B cell (primary cell): ENCODE measurements around the gene KCNJ6. TPM values are rescaled to one million over a fixed set of nuclear protein-coding genes. Genes with fewer than 3 reads are reported as not detected.
A peak's percentile ranks its signal among the peaks of the same experiment; 100 is the strongest.

ENCODE experiments used
- ATAC-seq: fragments of 200-7000 bp; cut with Tn5 transposase; one replicate; pipeline ENCODE4 v1.10.0; 2021; ENCODE audit warnings: low read depth, mild to moderate bottlenecking, moderate number of reproducible peaks, moderate library complexity
- CTCF ChIA-PET: fragments of 350-600 bp; sonication (Branson Sonifier 250); formaldehyde crosslinking; loops from one replicate; lab custom pipeline; 2021; ENCODE audit warnings: antibody characterized with exemption, inconsistent platforms; lab: Charles Lee
- POLR2A ChIA-PET: fragments of 350-600 bp; sonication (Branson Sonifier 250); formaldehyde crosslinking; loops from one replicate; lab custom pipeline; 2021; ENCODE audit warnings: antibody characterized with exemption; lab: Charles Lee
- DNase-seq: peaks from one replicate; pipeline ENCODE4 v3.0.0; 2013
- H2AFZ ChIP-seq: 2 replicates; pipeline ENCODE4 v1.6.1; 2012; ENCODE audit warnings: mild to moderate bottlenecking, low read depth, low read length; ENCODE audit not compliant: insufficient read depth, poor library complexity, severe bottlenecking
- H3K27ac ChIP-seq, 2 donors: 1 replicate in 1 of 2; 2 replicates in 1 of 2; pipeline ENCODE4 v1.5.1; 2012 to 2013; ENCODE audit warnings: low read length in 2 of 2, mild to moderate bottlenecking in 2 of 2, moderate library complexity in 1 of 2
- H3K27me3 ChIP-seq, 4 experiments: fragments of 200-600 bp in 1 of 4; sonication (generic) in 1 of 4; replicated peaks in 1 of 4; 1 replicate in 2 of 4; 2 replicates in 2 of 4; pipeline versions ENCODE4 v1.6.1 to v1.7.0; 2013 to 2016; ENCODE audit warnings: low read length in 3 of 4, mild to moderate bottlenecking in 2 of 4, mixed read lengths in 1 of 4, moderate library complexity in 1 of 4; ENCODE audit not compliant: insufficient read depth in 4 of 4, control insufficient read depth in 3 of 4; ENCODE audit errors: control extremely low read depth in 1 of 4
- H3K36me3 ChIP-seq, 2 experiments: replicated peaks in 1 of 2; 1 replicate in 1 of 2; 2 replicates in 1 of 2; pipeline versions ENCODE4 v1.6.1 to v1.7.1; 2013; ENCODE audit warnings: low read length in 1 of 2; ENCODE audit not compliant: insufficient read depth in 2 of 2, control insufficient read depth in 1 of 2; ENCODE audit errors: control extremely low read depth in 1 of 2, extremely low read depth in 1 of 2
- H3K4me1 ChIP-seq, 2 donors: fragments of 200-600 bp in 1 of 2; sonication (generic) in 1 of 2; 1 replicate in 1 of 2; 2 replicates in 1 of 2; pipeline versions ENCODE4 v1.5.1 to v1.6.1; 2013 to 2017; ENCODE audit warnings: low read length in 2 of 2; ENCODE audit not compliant: control insufficient read depth in 2 of 2, insufficient read depth in 2 of 2
- H3K4me2 ChIP-seq: replicated peaks from 2 replicates; pipeline ENCODE3; 2012; ENCODE audit warnings: mild to moderate bottlenecking, low read depth, low read length; ENCODE audit not compliant: poor library complexity, severe bottlenecking
- H3K4me3 ChIP-seq, 5 experiments: fragments of 200-600 bp in 1 of 5; sonication (generic) in 1 of 5; 1 replicate in 3 of 5; 2 replicates in 2 of 5; pipeline versions ENCODE4 v1.5.1 to v1.7.0; 2011 to 2016; ENCODE audit warnings: low read length in 4 of 5, mild to moderate bottlenecking in 4 of 5, low read depth in 2 of 5, control low read depth in 1 of 5, moderate library complexity in 1 of 5; ENCODE audit not compliant: insufficient read depth in 1 of 5; ENCODE audit errors: control extremely low read depth in 1 of 5, extremely low read depth in 1 of 5
- H3K79me2 ChIP-seq: fragments of 200-600 bp; sonication (generic); one replicate; pipeline ENCODE4 v1.6.0; 2016; ENCODE audit warnings: low read length; ENCODE audit not compliant: control insufficient read depth, insufficient read depth
- H3K9ac ChIP-seq: fragments of 200-600 bp; sonication (generic); 2 replicates; pipeline ENCODE4 v1.6.1; 2017; ENCODE audit warnings: mild to moderate bottlenecking, low read length, moderate library complexity
- H3K9me3 ChIP-seq, 3 donors: one replicate each; pipeline versions ENCODE4 v1.6.1 to v1.7.1; 2013; ENCODE audit warnings: low read length in 2 of 3; ENCODE audit not compliant: control insufficient read depth in 2 of 3, insufficient read depth in 1 of 3; ENCODE audit errors: control extremely low read depth in 1 of 3
- H4K20me1 ChIP-seq: 2 replicates; pipeline ENCODE4 v1.6.0; 2012; ENCODE audit warnings: mild to moderate bottlenecking, low read length; ENCODE audit not compliant: insufficient read depth, control insufficient read depth, poor library complexity, severe bottlenecking
- H3K27ac Mint-ChIP-seq: one replicate; pipeline ENCODE4 v1.8.0; 2021; ENCODE audit warnings: mixed read lengths
- H3K27me3 Mint-ChIP-seq: one replicate; pipeline ENCODE4 v1.8.0; 2021; ENCODE audit warnings: mixed read lengths
- H3K4me1 Mint-ChIP-seq: one replicate; pipeline ENCODE4 v1.8.0; 2021; ENCODE audit warnings: mixed read lengths
- H3K4me3 Mint-ChIP-seq: one replicate; pipeline ENCODE4 v1.8.0; 2021; ENCODE audit warnings: mixed read lengths
- H3K9me3 Mint-ChIP-seq: one replicate; pipeline ENCODE4 v1.8.0; 2022; ENCODE audit warnings: mixed read lengths; ENCODE audit not compliant: insufficient read depth
- EZH2 ChIP-seq: IDR thresholded peaks from 2 replicates; pipeline ENCODE4 v1.6.1; 2012; ENCODE audit warnings: borderline replicate concordance, low read depth, mild to moderate bottlenecking, moderate library complexity, low read length; ENCODE audit not compliant: insufficient read depth, poor library complexity, severe bottlenecking
- WGBS: methylation state at CpG from one replicate; pipeline ENCODE4 v1.1.5; 2013; ENCODE audit warnings: missing lambda C conversion rate; ENCODE audit not compliant: insufficient coverage; 5-methylcytosine and 5-hydroxymethylcytosine counted together
- intact Hi-C: fragments of 100-400 bp; cut with micrococcal nuclease; formaldehyde crosslinking; loops from one replicate; pipeline ENCODE4 v1.10.0; 2022
- polyA plus RNA-seq: library from polyadenylated mRNA; depleted of rRNA; stranded (reverse); fragments of >200 nt; gene quantifications from 2 replicates; pipeline ENCODE4 v1.2.3, GENCODE V29; 2012
- total RNA-seq, 2 donors: library from RNA; stranded (reverse); fragments of 120-200 nt in 1 of 2; gene quantifications; 1 replicate in 1 of 2; 2 replicates in 1 of 2; pipeline versions ENCODE4 v1.2.3 to v1.2.4, GENCODE V29; 2013 to 2022
- TF ChIP-seq, protein P1 (sequence below): fragments of 200-600 bp; IDR thresholded peaks from one replicate; pipeline ENCODE4 v1.8.0; 2022; ENCODE audit warnings: antibody characterized with exemption, mild to moderate bottlenecking

KCNJ6 gene
- total and polyA plus RNA-seq, 2 donors (not counting 1 experiment from before 2014, with no cell fraction given), result not detected

DNA sequence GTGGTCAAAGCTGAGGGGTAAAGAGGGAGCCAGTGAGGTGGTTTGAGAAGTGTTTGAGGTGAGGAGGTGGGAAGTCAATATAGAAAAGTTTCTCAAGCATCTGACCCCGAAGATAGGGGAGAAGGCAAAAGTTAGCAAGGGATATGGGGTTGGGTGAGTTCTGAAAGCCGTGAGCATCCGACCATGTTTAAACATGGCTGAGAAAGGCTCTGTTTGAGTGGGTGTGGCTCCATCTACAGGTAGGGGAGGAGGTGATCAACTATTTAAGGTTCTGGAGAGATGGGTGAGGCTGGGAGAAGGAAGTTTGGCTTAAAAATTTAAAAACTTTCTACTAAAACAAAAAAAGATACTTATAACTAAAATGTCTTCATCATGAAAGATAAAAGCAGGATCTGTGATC lies 273.8 kb downstream of the KCNJ6 start:
- no peaks in the 10 kb centered on the region for H3K36me3 ChIP-seq
- no peaks in the 10 kb centered on the region for H4K20me1 ChIP-seq
- no peak overlapping the region for H2AFZ ChIP-seq
- no peak overlapping the region for H3K9ac ChIP-seq
- H3K9me3 ChIP-seq, result no peaks in the 10 kb centered on the region
- H3K4me1 ChIP-seq, result peaks cover 0 to 3% of the 10 kb centered on the region in 2 donors
- intact Hi-C loops, result no loop called here
- TF ChIP-seq EZH2, result no peak
- TF ChIP-seq, protein P1, sequence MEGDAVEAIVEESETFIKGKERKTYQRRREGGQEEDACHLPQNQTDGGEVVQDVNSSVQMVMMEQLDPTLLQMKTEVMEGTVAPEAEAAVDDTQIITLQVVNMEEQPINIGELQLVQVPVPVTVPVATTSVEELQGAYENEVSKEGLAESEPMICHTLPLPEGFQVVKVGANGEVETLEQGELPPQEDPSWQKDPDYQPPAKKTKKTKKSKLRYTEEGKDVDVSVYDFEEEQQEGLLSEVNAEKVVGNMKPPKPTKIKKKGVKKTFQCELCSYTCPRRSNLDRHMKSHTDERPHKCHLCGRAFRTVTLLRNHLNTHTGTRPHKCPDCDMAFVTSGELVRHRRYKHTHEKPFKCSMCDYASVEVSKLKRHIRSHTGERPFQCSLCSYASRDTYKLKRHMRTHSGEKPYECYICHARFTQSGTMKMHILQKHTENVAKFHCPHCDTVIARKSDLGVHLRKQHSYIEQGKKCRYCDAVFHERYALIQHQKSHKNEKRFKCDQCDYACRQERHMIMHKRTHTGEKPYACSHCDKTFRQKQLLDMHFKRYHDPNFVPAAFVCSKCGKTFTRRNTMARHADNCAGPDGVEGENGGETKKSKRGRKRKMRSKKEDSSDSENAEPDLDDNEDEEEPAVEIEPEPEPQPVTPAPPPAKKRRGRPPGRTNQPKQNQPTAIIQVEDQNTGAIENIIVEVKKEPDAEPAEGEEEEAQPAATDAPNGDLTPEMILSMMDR, result peak; percentile 32
- Mint-ChIP-seq H3K4me1 (peaks cover 5% of the 10 kb centered on the region), H3K27me3 (peaks cover 60% of the 10 kb centered on the region), H3K4me3 (no peak overlapping the region), H3K27ac (no peak overlapping the region), H3K9me3 (no peaks in the 10 kb centered on the region)
- no peaks in the 10 kb centered on the region for H3K79me2 ChIP-seq
- peaks cover 0 to 5% (median 2%) of the 10 kb centered on the region in 4 experiments for H3K27me3 ChIP-seq
- ChIA-PET CTCF (interaction anchor here (0.9 kb wide), 1 partner anchor 666 kb away, joined by 3 read pairs; no protein-coding TSS in a partner anchor), POLR2A (no interaction called here)
- H3K4me2 ChIP-seq, result no peak overlapping the region
- 80% methylated on average over 3 of the region's 3 CpGs for WGBS
- ATAC-seq, result no peak
- no peak overlapping the region for H3K4me3 ChIP-seq
- no peak overlapping the region for H3K27ac ChIP-seq
- peak; percentile 30 for DNase-seq

DNA sequence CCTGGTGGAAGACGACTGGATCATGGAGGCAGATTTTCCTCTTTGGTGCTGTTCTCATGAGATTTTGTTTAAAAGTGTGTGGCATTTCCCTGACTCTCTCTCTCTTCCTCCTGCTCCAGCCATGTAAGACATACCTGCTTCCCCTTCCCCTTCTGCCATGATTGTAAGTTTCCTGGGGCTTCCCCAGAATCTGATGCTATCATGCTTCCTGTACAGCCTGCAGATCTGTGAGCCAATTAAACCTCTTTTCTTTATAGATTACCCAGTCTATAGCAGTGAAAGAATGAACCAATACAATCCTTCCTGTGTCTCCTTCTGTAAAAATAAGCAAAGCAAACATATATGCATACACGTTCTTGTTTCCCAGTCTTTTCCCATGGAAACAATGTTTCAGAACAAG lies 276.5 kb downstream of the KCNJ6 start:
- Histone ChIP-seq H3K27ac (no peak overlapping the region), H3K9me3 (no peaks in the 10 kb centered on the region), H3K4me3 (no peak overlapping the region), H3K36me3 (no peaks in the 10 kb centered on the region), H2AFZ (no peak overlapping the region), H3K9ac (no peak overlapping the region), H4K20me1 (no peaks in the 10 kb centered on the region), H3K4me2 (no peak overlapping the region), H3K27me3 (peaks cover 0 to 11% (median 5%) of the 10 kb centered on the region in 4 experiments), H3K79me2 (no peaks in the 10 kb centered on the region), H3K4me1 (peaks cover 0 to 3% of the 10 kb centered on the region in 2 donors)
- H3K27me3 Mint-ChIP-seq, result peaks cover 60% of the 10 kb centered on the region
- DNase-seq (no peak), ATAC-seq (no peak)
- peaks cover 5% of the 10 kb centered on the region for H3K4me1 Mint-ChIP-seq
- WGBS, result no CpG with 5 or more reads among the region's 2 CpGs
- no peak overlapping the region for H3K27ac Mint-ChIP-seq
- H3K4me3 Mint-ChIP-seq, result no peak overlapping the region
- ChIA-PET POLR2A (no interaction called here), CTCF (no interaction called here)
- no peak for TF ChIP-seq EZH2
- TF ChIP-seq, protein P1, result no peak
- intact Hi-C loops, result loop anchor here (5.0 kb wide), 1 partner anchor 467 kb away; no protein-coding TSS in a partner anchor
- no peaks in the 10 kb centered on the region for H3K9me3 Mint-ChIP-seq
